Kidney (tissue), 14 donors: ENCODE results near the gene DCHS1. TPM values are rescaled to one million over a fixed set of nuclear protein-coding genes. Genes with fewer than 3 reads are reported as not detected.
"Not testable (repeated sequence)": the region's sequence is repeated elsewhere in the genome, so short reads cannot be mapped to it uniquely, and the experiment has no call there.

Experiments
- DNase-seq, 5 donors: peaks; one replicate each; pipeline ENCODE4 v3.0.0-alpha.2; 2013 to 2020
- FAIRE-seq: peaks from 2 replicates; lab custom pipeline; 2012; peaks lifted over from hg19 to GRCh38; lab: Jason Lieb, UNC
- H3K27ac ChIP-seq, 2 donors: one replicate each; pipeline ENCODE4 v1.7.0; 2013; ENCODE audit warnings: low read depth in 2 of 2, low read length in 2 of 2, inconsistent platforms in 1 of 2
- H3K27me3 ChIP-seq: one replicate; pipeline ENCODE4 v1.7.1; 2013; ENCODE audit warnings: low read length, inconsistent platforms; ENCODE audit not compliant: control insufficient read depth, insufficient read depth
- H3K36me3 ChIP-seq, 3 donors: one replicate each; pipeline versions ENCODE4 v1.7.0 to v1.7.1; 2013; ENCODE audit warnings: low read length in 3 of 3, control low read depth in 1 of 3, inconsistent platforms in 1 of 3; ENCODE audit not compliant: insufficient read depth in 3 of 3, control insufficient read depth in 2 of 3
- H3K4me1 ChIP-seq, 3 donors: one replicate each; pipeline versions ENCODE4 v1.7.0 to v1.7.1; 2013; ENCODE audit warnings: low read length in 3 of 3, inconsistent platforms in 1 of 3, low read depth in 1 of 3; ENCODE audit not compliant: control insufficient read depth in 2 of 3, insufficient read depth in 2 of 3
- H3K4me3 ChIP-seq, 3 donors: one replicate each; pipeline versions ENCODE4 v1.7.0 to v1.8.1; 2013; ENCODE audit warnings: low read length in 3 of 3, control low read depth in 1 of 3, inconsistent platforms in 1 of 3
- H3K9ac ChIP-seq, 3 donors: one replicate each; pipeline versions ENCODE4 v1.7.0 to v1.7.1; 2013; ENCODE audit warnings: low read length in 3 of 3, control low read depth in 1 of 3, inconsistent platforms in 1 of 3
- H3K9me3 ChIP-seq, 3 donors: one replicate each; pipeline versions ENCODE4 v1.7.0 to v1.7.1; 2013; ENCODE audit warnings: low read length in 3 of 3, control low read depth in 1 of 3, inconsistent platforms in 1 of 3; ENCODE audit not compliant: control insufficient read depth in 2 of 3, insufficient read depth in 1 of 3
- intact Hi-C: fragments of 100-400 bp; cut with DNase I; formaldehyde crosslinking; loops from one replicate; pipeline ENCODE4 v1.11.1; 2022
- polyA plus RNA-seq: library from polyadenylated mRNA; stranded (reverse); fragments of 350-450 nt; fragmentation: Illumina TruSeq; extraction: RNeasy Lipid Tissue Mini Kit (QIAGEN cat#74804); gene quantifications from one replicate; pipeline ENCODE4 v1.2.3, GENCODE V29; 2014; ENCODE audit warnings: low read depth, low replicate concordance; ENCODE audit not compliant: insufficient read depth
- total RNA-seq: library from RNA; stranded (reverse); fragmentation: NEBNext Ultra II Directional; extraction: Animal tissue kit (Norgen Biotek cat#: 25700); gene quantifications from one replicate; pipeline ENCODE4 v1.2.1, GENCODE V29; 2021
- TF ChIP-seq, protein P1 (sequence below): IDR thresholded peaks from 3 replicates; pipeline ENCODE4 v1.5.1; 2012; ENCODE audit warnings: mild to moderate bottlenecking, moderate library complexity, borderline replicate concordance; ENCODE audit not compliant: insufficient read depth; ENCODE audit errors: extremely low read depth
- donor health status: control.
- donor health status: control.
- donor health status: control.
- donor health status: control.
- donor health status: control.
- donor health status: DM: yes; HTN: yes; CAD: no.
- donor health status: Normal renal cell carcinoma (clear cell type).

Gene DCHS1
- total and polyA plus RNA-seq, 2 donors from 2014 or later, result 2.4 to 17.0 TPM

- FAIRE-seq (no peak), DNase-seq (no peak)
- no peaks in the 10 kb centered on the region for H3K27me3 ChIP-seq
- H3K4me3 ChIP-seq, result no peak overlapping the region
- no peaks in the 10 kb centered on the region for H3K36me3 ChIP-seq
- no peak overlapping the region for H3K9ac ChIP-seq
- intact Hi-C loops, result no loop called here
- TF ChIP-seq, protein P1, sequence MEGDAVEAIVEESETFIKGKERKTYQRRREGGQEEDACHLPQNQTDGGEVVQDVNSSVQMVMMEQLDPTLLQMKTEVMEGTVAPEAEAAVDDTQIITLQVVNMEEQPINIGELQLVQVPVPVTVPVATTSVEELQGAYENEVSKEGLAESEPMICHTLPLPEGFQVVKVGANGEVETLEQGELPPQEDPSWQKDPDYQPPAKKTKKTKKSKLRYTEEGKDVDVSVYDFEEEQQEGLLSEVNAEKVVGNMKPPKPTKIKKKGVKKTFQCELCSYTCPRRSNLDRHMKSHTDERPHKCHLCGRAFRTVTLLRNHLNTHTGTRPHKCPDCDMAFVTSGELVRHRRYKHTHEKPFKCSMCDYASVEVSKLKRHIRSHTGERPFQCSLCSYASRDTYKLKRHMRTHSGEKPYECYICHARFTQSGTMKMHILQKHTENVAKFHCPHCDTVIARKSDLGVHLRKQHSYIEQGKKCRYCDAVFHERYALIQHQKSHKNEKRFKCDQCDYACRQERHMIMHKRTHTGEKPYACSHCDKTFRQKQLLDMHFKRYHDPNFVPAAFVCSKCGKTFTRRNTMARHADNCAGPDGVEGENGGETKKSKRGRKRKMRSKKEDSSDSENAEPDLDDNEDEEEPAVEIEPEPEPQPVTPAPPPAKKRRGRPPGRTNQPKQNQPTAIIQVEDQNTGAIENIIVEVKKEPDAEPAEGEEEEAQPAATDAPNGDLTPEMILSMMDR, result no peak
- H3K9me3 ChIP-seq, result no peaks in the 10 kb centered on the region
- no peak overlapping the region for H3K27ac ChIP-seq
- H3K4me1 ChIP-seq, result peaks cover 0 to 3% (median 0%) of the 10 kb centered on the region in 3 donors
Measured at GRCh38 chr11:6692128-6692527, 36.5 kb upstream of the DCHS1 start.

GRCh38 chr11:6690431-6691132 lies 35.0 kb upstream of the DCHS1 start:
- H3K9me3 ChIP-seq, H3K9ac ChIP-seq, H3K36me3 ChIP-seq, intact Hi-C loops, H3K4me3 ChIP-seq, FAIRE-seq, H3K27ac ChIP-seq, DNase-seq, H3K27me3 ChIP-seq, H3K4me1 ChIP-seq: not testable (repeated sequence)

- intact Hi-C loops, result loop anchor here (10.0 kb wide), 1 partner anchor 153 kb away; no protein-coding TSS in a partner anchor
- no peaks in the 10 kb centered on the region for H3K9me3 ChIP-seq
- DNase-seq (no peak), FAIRE-seq (no peak)
- no peak overlapping the region for H3K4me3 ChIP-seq
- H3K27ac ChIP-seq, result no peak overlapping the region
- H3K36me3 ChIP-seq, result no peaks in the 10 kb centered on the region
- H3K9ac ChIP-seq, result no peak overlapping the region
- peaks cover 0 to 4% (median 4%) of the 10 kb centered on the region in 3 donors for H3K4me1 ChIP-seq
- TF ChIP-seq, protein P1, result no peak
- H3K27me3 ChIP-seq, result no peaks in the 10 kb centered on the region
Measured at GRCh38 chr11:6687876-6688275, 32.3 kb upstream of the DCHS1 start.

GRCh38 chr11:6686006-6686405 lies 30.4 kb upstream of the DCHS1 start:
- Histone ChIP-seq H3K9me3 (no peaks in the 10 kb centered on the region), H3K27ac (no peak overlapping the region), H3K9ac (no peak overlapping the region), H3K4me3 (no peak overlapping the region), H3K27me3 (no peaks in the 10 kb centered on the region), H3K4me1 (peaks cover 4 to 15% (median 12%) of the 10 kb centered on the region in 3 donors), H3K36me3 (no peaks in the 10 kb centered on the region)
- intact Hi-C loops, result loop anchor here (10.0 kb wide), 1 partner anchor 151 kb away; no protein-coding TSS in a partner anchor
- no peak for FAIRE-seq
- TF ChIP-seq, protein P1, result no peak
- no peak for DNase-seq

DNA sequence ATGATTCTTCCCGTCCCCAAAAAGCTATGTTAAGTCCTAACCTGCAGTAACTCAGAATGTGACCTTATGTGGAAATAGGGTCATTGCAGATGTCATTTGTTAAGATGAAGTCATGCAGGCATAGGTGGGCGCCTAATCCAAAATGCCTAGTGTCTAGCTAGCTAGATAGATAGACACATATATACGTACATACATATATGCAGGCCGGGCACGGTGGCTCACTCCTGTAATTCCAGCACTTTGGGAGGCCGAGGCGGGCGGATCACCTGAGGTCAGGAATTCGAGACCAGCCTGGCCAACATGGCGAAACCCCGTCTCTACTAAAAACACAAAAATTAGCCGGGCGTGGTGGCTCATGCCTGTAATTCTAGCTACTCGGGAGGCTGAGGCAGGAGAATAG lies 28.5 kb upstream of the DCHS1 start:
- H3K27me3 ChIP-seq, H3K9me3 ChIP-seq, H3K36me3 ChIP-seq, FAIRE-seq, H3K27ac ChIP-seq: not testable (repeated sequence)
- Histone ChIP-seq H3K9ac (peak overlapping the region in 2 of 3 donors; percentile 5 to 94), H3K4me3 (peak overlapping the region in 2 of 3 donors; percentile 67 to 92), H3K4me1 (peaks cover 4 to 15% (median 12%) of the 10 kb centered on the region in 3 donors)
- intact Hi-C loops, result loop anchor here (10.0 kb wide), 1 partner anchor 149 kb away; no protein-coding TSS in a partner anchor
- peak in 3 of 5 donors; percentile 23 to 73 (median 49) for DNase-seq
